Epithelial cell of esophagus (primary cell): ENCODE measurements around the gene RGS3.

Experiments
- DNase-seq: peaks from one replicate; pipeline ENCODE4 v3.0.0; 2010; ENCODE audit warnings: low read depth
- H3K4me3 ChIP-seq: 2 replicates; pipeline ENCODE4 v1.5.1; 2011; ENCODE audit warnings: mild to moderate bottlenecking, low read length, control low read depth
- CTCF ChIP-seq: IDR thresholded peaks from 2 replicates; pipeline ENCODE4 v1.5.1; 2011; ENCODE audit warnings: low read depth, mild to moderate bottlenecking, low read length, control low read depth, inconsistent platforms; ENCODE audit not compliant: insufficient read depth; ENCODE audit errors: missing control alignments

Gene RGS3

GRCh38 chr9:113600871-113601614, 137.5 kb downstream of the RGS3 start:
- no peak for DNase-seq
- H3K4me3 ChIP-seq, result no peak overlapping the region
- TF ChIP-seq CTCF, result no peak

- H3K4me3 ChIP-seq, result no peak overlapping the region
- no peak for TF ChIP-seq CTCF
- DNase-seq, result no peak
Measured at GRCh38 chr9:113601656-113602055, 138.1 kb downstream of the RGS3 start.

GRCh38 chr9:113602126-113603047, 138.9 kb downstream of the RGS3 start:
- peak; percentile 88 for DNase-seq
- no peak overlapping the region for H3K4me3 ChIP-seq
- TF ChIP-seq CTCF, result no peak

- no peak overlapping the region for H3K4me3 ChIP-seq
- TF ChIP-seq CTCF, result no peak
- no peak for DNase-seq
Measured at GRCh38 chr9:113603048-113603375, 139.5 kb downstream of the RGS3 start.

- no peak for DNase-seq
- no peak overlapping the region for H3K4me3 ChIP-seq
- TF ChIP-seq CTCF, result no peak
Measured at GRCh38 chr9:113603773-113604172, 140.2 kb downstream of the RGS3 start.

GRCh38 chr9:113604393-113604792, 140.9 kb downstream of the RGS3 start:
- TF ChIP-seq CTCF, result no peak
- DNase-seq, result no peak
- H3K4me3 ChIP-seq, result no peak overlapping the region
